IMR-90 (cell line): ENCODE measurements around the gene RAPGEF1. TPM values are rescaled to one million over a fixed set of nuclear protein-coding genes. Genes with fewer than 3 reads are reported as not detected.

ENCODE experiments used
- ATAC-seq: fragments of 200-7000 bp; cut with Tn5 transposase; 2 replicates; pipeline ENCODE4 v1.9.1; 2020; ENCODE audit warnings: low read depth, mild to moderate bottlenecking, moderate library complexity
- BruUV-seq: library from RNA; stranded (reverse); fragments of 400-500 nt; replicated peaks from 2 replicates; lab custom pipeline; 2021; lab: Mats Ljungman, UMichigan
- CTCF ChIA-PET: fragments of 300-600 bp; formaldehyde crosslinking; extraction: SDS; loops from one replicate; lab custom pipeline; 2021; ENCODE audit warnings: antibody characterized with exemption; lab: Yijun Ruan, JAX
- POLR2A ChIA-PET: fragments of 300-600 bp; sonication (Branson Sonifier 250); formaldehyde crosslinking; loops from one replicate; lab custom pipeline; 2022; ENCODE audit warnings: antibody characterized with exemption; ENCODE audit not compliant: unreplicated experiment; lab: Charles Lee
- DNase-seq: peaks from one replicate; pipeline ENCODE4 v3.0.0; 2013
- H2AFZ ChIP-seq: replicated peaks from 2 replicates; pipeline ENCODE3; 2013; ENCODE audit warnings: low read length, mild to moderate bottlenecking; ENCODE audit not compliant: poor library complexity
- H2AK5ac ChIP-seq: 2 replicates; pipeline ENCODE4 v1.6.1; 2013; ENCODE audit warnings: low read depth, low read length, inconsistent platforms
- H2AK9ac ChIP-seq: replicated peaks from 2 replicates; pipeline ENCODE3; 2013; ENCODE audit warnings: mild to moderate bottlenecking, low read depth, low read length, moderate library complexity; ENCODE audit not compliant: poor library complexity
- H2BK120ac ChIP-seq: 2 replicates; pipeline ENCODE4 v1.6.1; 2013; ENCODE audit warnings: low read depth, low read length, inconsistent platforms
- H2BK15ac ChIP-seq: 3 replicates; pipeline ENCODE4 v1.6.1; 2013; ENCODE audit warnings: low read depth, low read length, inconsistent platforms
- H2BK20ac ChIP-seq: 2 replicates; pipeline ENCODE4 v1.6.1; 2013; ENCODE audit warnings: low read depth, mild to moderate bottlenecking, inconsistent platforms, low read length, moderate library complexity
- H2BK5ac ChIP-seq: 2 replicates; pipeline ENCODE4 v1.6.1; 2013; ENCODE audit warnings: mild to moderate bottlenecking, low read depth, low read length, inconsistent platforms; ENCODE audit not compliant: poor library complexity, severe bottlenecking
- H3K14ac ChIP-seq: replicated peaks from 2 replicates; pipeline ENCODE4 v1.6.1; 2013; ENCODE audit warnings: low read depth, low read length, inconsistent platforms
- H3K18ac ChIP-seq: 2 replicates; pipeline ENCODE4 v1.6.1; 2013; ENCODE audit warnings: low read depth, low read length, control low read depth
- H3K23ac ChIP-seq: 2 replicates; pipeline ENCODE4 v1.6.1; 2013; ENCODE audit warnings: low read depth, low read length, inconsistent platforms
- H3K27ac ChIP-seq: 2 replicates; pipeline ENCODE4 v1.5.1; 2013; ENCODE audit warnings: mild to moderate bottlenecking, control low read depth, low read length; ENCODE audit not compliant: insufficient read depth
- H3K27me3 ChIP-seq: 2 replicates; pipeline ENCODE4 v1.6.1; 2013; ENCODE audit warnings: low read length; ENCODE audit not compliant: control insufficient read depth, insufficient read depth
- H3K36me3 ChIP-seq: 2 replicates; pipeline ENCODE4 v1.6.1; 2013; ENCODE audit warnings: low read length, mixed read lengths; ENCODE audit not compliant: control insufficient read depth, insufficient read depth
- H3K4ac ChIP-seq: 2 replicates; pipeline ENCODE4 v1.6.1; 2013; ENCODE audit warnings: low read depth, low read length, inconsistent platforms
- H3K4me1 ChIP-seq: 2 replicates; pipeline ENCODE4 v1.6.1; 2013; ENCODE audit warnings: low read length, mixed read lengths; ENCODE audit not compliant: control insufficient read depth, insufficient read depth
- H3K4me2 ChIP-seq: 2 replicates; pipeline ENCODE4 v1.6.1; 2013; ENCODE audit warnings: low read depth, mild to moderate bottlenecking, control low read depth, low read length, moderate library complexity
- H3K4me3 ChIP-seq: 2 replicates; pipeline ENCODE4 v1.5.1; 2013; ENCODE audit warnings: low read depth, mild to moderate bottlenecking, control low read depth, low read length, moderate library complexity; ENCODE audit not compliant: insufficient read depth
- H3K56ac ChIP-seq: 2 replicates; pipeline ENCODE4 v1.6.1; 2013; ENCODE audit warnings: low read length, inconsistent platforms; ENCODE audit not compliant: insufficient read depth; ENCODE audit errors: extremely low read depth
- H3K79me1 ChIP-seq, 2 experiments: 2 replicates each; pipeline ENCODE4 v1.6.1; 2013; ENCODE audit warnings: low read length in 2 of 2, inconsistent platforms in 1 of 2, low read depth in 1 of 2
- H3K9ac ChIP-seq: 2 replicates; pipeline ENCODE4 v1.6.1; 2013; ENCODE audit warnings: low read depth, low read length, control low read depth
- H3K9me1 ChIP-seq: 2 replicates; pipeline ENCODE4 v1.6.1; 2013; ENCODE audit warnings: low read length, inconsistent platforms; ENCODE audit not compliant: insufficient read depth
- H3K9me3 ChIP-seq: 2 replicates; pipeline ENCODE4 v1.6.1; 2013; ENCODE audit warnings: low read length; ENCODE audit not compliant: control insufficient read depth, insufficient read depth
- H4K20me1 ChIP-seq: 2 replicates; pipeline ENCODE4 v1.6.1; 2013; ENCODE audit warnings: low read length, inconsistent platforms; ENCODE audit not compliant: insufficient read depth
- H4K5ac ChIP-seq: 2 replicates; pipeline ENCODE4 v1.6.1; 2013; ENCODE audit warnings: mild to moderate bottlenecking, low read depth, low read length, control low read depth
- H4K8ac ChIP-seq, 2 experiments: 2 replicates each; pipeline ENCODE4 v1.6.1; 2013; ENCODE audit warnings: low read depth in 2 of 2, low read length in 2 of 2, control low read depth in 1 of 2, inconsistent platforms in 1 of 2
- H4K91ac ChIP-seq: 2 replicates; pipeline ENCODE4 v1.6.1; 2013; ENCODE audit warnings: low read depth, low read length, inconsistent platforms; ENCODE audit not compliant: insufficient read depth
- BHLHE40 ChIP-seq: fragments of 150-350 bp; IDR thresholded peaks from 2 replicates; pipeline ENCODE4 v1.6.1; 2016; ENCODE audit warnings: mild to moderate bottlenecking, low read depth, low read length
- CEBPB ChIP-seq: IDR thresholded peaks from 2 replicates; pipeline ENCODE4 v1.6.1; 2012; ENCODE audit warnings: low read depth, low read length, improper control_type of control experiment
- CHD1 ChIP-seq: IDR thresholded peaks from 2 replicates; pipeline ENCODE4 v1.6.1; 2012; ENCODE audit warnings: low read depth, low read length, improper control_type of control experiment
- MAZ ChIP-seq: IDR thresholded peaks from 2 replicates; pipeline ENCODE4 v1.6.1; 2012; ENCODE audit warnings: low read depth, mild to moderate bottlenecking, low read length, improper control_type of control experiment, moderate library complexity, borderline replicate concordance
- MXI1 ChIP-seq: IDR thresholded peaks from 2 replicates; pipeline ENCODE4 v1.6.1; 2012; ENCODE audit warnings: low read depth, mild to moderate bottlenecking, low read length, moderate library complexity, borderline replicate concordance
- NFE2L2 ChIP-seq: fragments of 150-350 bp; IDR thresholded peaks from 2 replicates; pipeline ENCODE4 v1.6.1; 2016; ENCODE audit warnings: low read depth, mild to moderate bottlenecking, low read length
- RFX5 ChIP-seq: IDR thresholded peaks from 2 replicates; pipeline ENCODE4 v1.8.0; 2012; ENCODE audit warnings: low read depth, mild to moderate bottlenecking, low read length, moderate library complexity
- SMC3 ChIP-seq: fragments of 150-350 bp; IDR thresholded peaks from 2 replicates; pipeline ENCODE4 v1.6.1; 2016; ENCODE audit warnings: low read depth, mild to moderate bottlenecking, antibody characterized with exemption, low read length, moderate library complexity
- WGBS, 2 experiments: methylation state at CpG; one replicate each; pipeline versions ENCODE4 v1.1.5 to v1.1.7; 2013; ENCODE audit warnings: missing lambda C conversion rate in 2 of 2; ENCODE audit not compliant: insufficient read length in 1 of 2; ENCODE audit errors: extremely low coverage in 2 of 2; 5-methylcytosine and 5-hydroxymethylcytosine counted together
- dilution Hi-C: fragments of 300-500 bp; cut with HindIII; formaldehyde crosslinking; loops from one replicate; pipeline ENCODE4 v1.14.3; 2018; ENCODE audit warnings: low sequenced_read_pairs; ENCODE audit not compliant: unreplicated experiment
- in situ Hi-C: fragments of 300-500 bp; cut with MboI; formaldehyde crosslinking; loops from 3 replicates; pipeline ENCODE4 v1.14.3; 2019; ENCODE audit warnings: low sequenced_read_pairs, inconsistent platforms, mixed read lengths
- intact Hi-C: fragments of 100-400 bp; cut with micrococcal nuclease; formaldehyde crosslinking; loops from 2 replicates; pipeline ENCODE4 v1.10.0; 2022
- polyA plus RNA-seq, 3 experiments: library from polyadenylated mRNA; depleted of rRNA; stranded (reverse); fragments of >200 nt; gene quantifications; 2 replicates each; pipeline ENCODE4 v1.2.3, GENCODE V29; 2012; ENCODE audit warnings: low replicate concordance in 1 of 3
- total RNA-seq: library from RNA; depleted of rRNA; stranded (reverse); fragments of >200 nt; gene quantifications from 2 replicates; pipeline ENCODE4 v1.2.3, GENCODE V29; 2012
- TF ChIP-seq, protein P1 (sequence below): fragments of 150-350 bp; IDR thresholded peaks from 2 replicates; pipeline ENCODE4 v1.6.1; 2016; ENCODE audit warnings: low read depth, mild to moderate bottlenecking, low read length, moderate library complexity, borderline replicate concordance
- TF ChIP-seq, protein P2 (sequence below): conservative IDR thresholded peaks from 2 replicates; pipeline ENCODE4 v1.5.1; 2012; ENCODE audit warnings: mild to moderate bottlenecking, low read depth, low read length, improper control_type of control experiment
- TF ChIP-seq, protein P3 (sequence below): fragments of 150-350 bp; IDR thresholded peaks from 2 replicates; pipeline ENCODE4 v1.6.1; 2017; ENCODE audit warnings: mild to moderate bottlenecking, antibody characterized with exemption, low read length, low read depth

The RAPGEF1 gene
- total and polyA plus RNA-seq, 2 of the 4 experiments (the other 2 are of a cell fraction) = 13.1 to 22.3 TPM

DNA sequence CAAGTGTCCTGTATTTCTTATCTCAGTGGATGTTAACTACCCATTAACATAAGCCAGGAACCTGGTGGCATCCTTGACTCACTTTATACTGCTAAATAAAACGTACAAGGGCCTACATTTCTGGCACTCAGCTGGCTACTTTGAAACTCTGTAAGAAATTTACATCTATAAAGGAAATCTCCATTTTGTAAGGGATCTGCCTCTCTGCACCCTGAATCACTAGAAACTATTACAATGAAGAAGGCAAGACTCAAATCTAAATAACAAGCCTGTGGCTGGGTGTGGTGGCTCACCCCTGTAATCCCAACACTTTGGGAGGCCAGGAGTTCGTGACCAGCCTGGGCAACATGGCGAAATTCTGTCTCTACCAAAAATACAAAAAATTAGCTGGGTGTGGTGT lies 51.5 kb downstream of the RAPGEF1 start:
- dilution Hi-C loops = no loop called here

More for the DNA sequence above, 51.5 kb downstream of the RAPGEF1 start:
- H2BK120ac ChIP-seq = no peak overlapping the region
- intact Hi-C loops (no loop called here), in situ Hi-C loops (no loop called here)
- H3K27me3 ChIP-seq = no peaks in the 10 kb centered on the region
- no peak overlapping the region for H4K5ac ChIP-seq
- no peak overlapping the region for H2BK20ac ChIP-seq
- no peak overlapping the region for H3K9ac ChIP-seq
- no peaks in the 10 kb centered on the region for H3K9me3 ChIP-seq
- H3K4me3 ChIP-seq = no peak overlapping the region
- no peaks in the 10 kb centered on the region for H3K4me1 ChIP-seq
- H2AK9ac ChIP-seq = no peak overlapping the region
- no peak overlapping the region for H2BK5ac ChIP-seq
- H3K56ac ChIP-seq = no peak overlapping the region
- no peak overlapping the region for H2BK15ac ChIP-seq
- whole genome bisulfite sequencing, 2 experiments = no CpG with 5 or more reads among the region's 3 CpGs
- no peak overlapping the region for H2AK5ac ChIP-seq
- no peak overlapping the region for H3K27ac ChIP-seq
- no peak overlapping the region for H4K8ac ChIP-seq
- H3K79me1 ChIP-seq = peaks cover 36 to 52% of the 10 kb centered on the region in 2 experiments
- H3K4ac ChIP-seq = no peak overlapping the region
- H3K9me1 ChIP-seq = 0 out of 2 replicates have a peak, but pooled peaks cover 8% of the 10 kb centered on the region
- H4K91ac ChIP-seq = no peak overlapping the region
- ATAC-seq (no peak), DNase-seq (no peak)
- ChIA-PET CTCF (interaction anchor here (0.9 kb wide), 1 partner anchor 51 kb away, joined by 3 read pairs; no protein-coding TSS in a partner anchor), POLR2A (no interaction called here)
- 0 out of 2 replicates have a peak, but pooled peaks cover 2% of the 10 kb centered on the region for H3K36me3 ChIP-seq
- TF ChIP-seq CEBPB = no peak
- TF ChIP-seq MAZ = no peak
- no peak for TF ChIP-seq NFE2L2
- no peak for TF ChIP-seq MXI1
- TF ChIP-seq CHD1 = no peak
- TF ChIP-seq SMC3 = no peak
- no peak for TF ChIP-seq BHLHE40
- TF ChIP-seq, protein P1, sequence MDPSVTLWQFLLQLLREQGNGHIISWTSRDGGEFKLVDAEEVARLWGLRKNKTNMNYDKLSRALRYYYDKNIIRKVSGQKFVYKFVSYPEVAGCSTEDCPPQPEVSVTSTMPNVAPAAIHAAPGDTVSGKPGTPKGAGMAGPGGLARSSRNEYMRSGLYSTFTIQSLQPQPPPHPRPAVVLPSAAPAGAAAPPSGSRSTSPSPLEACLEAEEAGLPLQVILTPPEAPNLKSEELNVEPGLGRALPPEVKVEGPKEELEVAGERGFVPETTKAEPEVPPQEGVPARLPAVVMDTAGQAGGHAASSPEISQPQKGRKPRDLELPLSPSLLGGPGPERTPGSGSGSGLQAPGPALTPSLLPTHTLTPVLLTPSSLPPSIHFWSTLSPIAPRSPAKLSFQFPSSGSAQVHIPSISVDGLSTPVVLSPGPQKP = no peak
- TF ChIP-seq RFX5 = no peak
- TF ChIP-seq, protein P2, sequence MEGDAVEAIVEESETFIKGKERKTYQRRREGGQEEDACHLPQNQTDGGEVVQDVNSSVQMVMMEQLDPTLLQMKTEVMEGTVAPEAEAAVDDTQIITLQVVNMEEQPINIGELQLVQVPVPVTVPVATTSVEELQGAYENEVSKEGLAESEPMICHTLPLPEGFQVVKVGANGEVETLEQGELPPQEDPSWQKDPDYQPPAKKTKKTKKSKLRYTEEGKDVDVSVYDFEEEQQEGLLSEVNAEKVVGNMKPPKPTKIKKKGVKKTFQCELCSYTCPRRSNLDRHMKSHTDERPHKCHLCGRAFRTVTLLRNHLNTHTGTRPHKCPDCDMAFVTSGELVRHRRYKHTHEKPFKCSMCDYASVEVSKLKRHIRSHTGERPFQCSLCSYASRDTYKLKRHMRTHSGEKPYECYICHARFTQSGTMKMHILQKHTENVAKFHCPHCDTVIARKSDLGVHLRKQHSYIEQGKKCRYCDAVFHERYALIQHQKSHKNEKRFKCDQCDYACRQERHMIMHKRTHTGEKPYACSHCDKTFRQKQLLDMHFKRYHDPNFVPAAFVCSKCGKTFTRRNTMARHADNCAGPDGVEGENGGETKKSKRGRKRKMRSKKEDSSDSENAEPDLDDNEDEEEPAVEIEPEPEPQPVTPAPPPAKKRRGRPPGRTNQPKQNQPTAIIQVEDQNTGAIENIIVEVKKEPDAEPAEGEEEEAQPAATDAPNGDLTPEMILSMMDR = no peak
- TF ChIP-seq, protein P3, sequence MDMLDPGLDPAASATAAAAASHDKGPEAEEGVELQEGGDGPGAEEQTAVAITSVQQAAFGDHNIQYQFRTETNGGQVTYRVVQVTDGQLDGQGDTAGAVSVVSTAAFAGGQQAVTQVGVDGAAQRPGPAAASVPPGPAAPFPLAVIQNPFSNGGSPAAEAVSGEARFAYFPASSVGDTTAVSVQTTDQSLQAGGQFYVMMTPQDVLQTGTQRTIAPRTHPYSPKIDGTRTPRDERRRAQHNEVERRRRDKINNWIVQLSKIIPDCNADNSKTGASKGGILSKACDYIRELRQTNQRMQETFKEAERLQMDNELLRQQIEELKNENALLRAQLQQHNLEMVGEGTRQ = no peak
- H2AFZ ChIP-seq = no peak overlapping the region
- no peak overlapping the region for H3K4me2 ChIP-seq
- no peak overlapping the region for H3K14ac ChIP-seq
- no peak overlapping the region for H3K18ac ChIP-seq
- no peak overlapping the region for H3K23ac ChIP-seq
- H4K20me1 ChIP-seq = peaks cover 34% of the 10 kb centered on the region; the same call in 1 of the 2 replicates
- no TSS peak for BruUV-seq
